ENCODE measurements around the gene TRIP10. TPM values are rescaled to one million over a fixed set of nuclear protein-coding genes. Genes with fewer than 3 reads are reported as not detected.

The TRIP10 gene
- total and polyA plus RNA-seq, 2 of the 13 experiments (the other 11 are each of a cell fraction or from before 2014, with no cell fraction given): 32.5 to 33.2 TPM

- TF ChIP-seq KAT7 (CRISPR knock-in tag; IDR thresholded peaks at IDR 0.05; ENCODE audit: borderline replicate concordance) (no peak), CEBPG (CRISPR knock-in tag; IDR thresholded peaks at IDR 0.05) (no peak), AKAP8 (CRISPR knock-in tag; IDR thresholded peaks at IDR 0.05) (no peak), ZMAT3 (CRISPR knock-in tag; conservative IDR thresholded peaks at IDR 0.05) (no peak; the same call in 1 of the 2 replicates), TEAD3 (CRISPR knock-in tag; optimal IDR thresholded peaks at IDR 0.05; ENCODE audit: borderline replicate concordance) (peak; percentile 30), PRDM10 (CRISPR knock-in tag; IDR thresholded peaks at IDR 0.05; ENCODE audit: low read depth) (peak; percentile 72; the same call in 1 of the 2 replicates), GATAD2A (CRISPR knock-in tag; IDR thresholded peaks at IDR 0.05) (peak; percentile 33), SIN3B (IDR thresholded peaks at IDR 0.05; ENCODE audit: low read length) (no peak), SOX6 (IDR thresholded peaks at IDR 0.05) (no peak), SOX6 (CRISPR knock-in tag; IDR thresholded peaks at IDR 0.05) (peak; percentile 21; the same call in 1 of the 2 replicates), KLF13 (CRISPR knock-in tag; IDR thresholded peaks at IDR 0.05) (no peak), ZNF766 (CRISPR knock-in tag; IDR thresholded peaks at IDR 0.05; ENCODE audit: borderline replicate concordance) (no peak)
- TF ChIP-seq, protein P1, sequence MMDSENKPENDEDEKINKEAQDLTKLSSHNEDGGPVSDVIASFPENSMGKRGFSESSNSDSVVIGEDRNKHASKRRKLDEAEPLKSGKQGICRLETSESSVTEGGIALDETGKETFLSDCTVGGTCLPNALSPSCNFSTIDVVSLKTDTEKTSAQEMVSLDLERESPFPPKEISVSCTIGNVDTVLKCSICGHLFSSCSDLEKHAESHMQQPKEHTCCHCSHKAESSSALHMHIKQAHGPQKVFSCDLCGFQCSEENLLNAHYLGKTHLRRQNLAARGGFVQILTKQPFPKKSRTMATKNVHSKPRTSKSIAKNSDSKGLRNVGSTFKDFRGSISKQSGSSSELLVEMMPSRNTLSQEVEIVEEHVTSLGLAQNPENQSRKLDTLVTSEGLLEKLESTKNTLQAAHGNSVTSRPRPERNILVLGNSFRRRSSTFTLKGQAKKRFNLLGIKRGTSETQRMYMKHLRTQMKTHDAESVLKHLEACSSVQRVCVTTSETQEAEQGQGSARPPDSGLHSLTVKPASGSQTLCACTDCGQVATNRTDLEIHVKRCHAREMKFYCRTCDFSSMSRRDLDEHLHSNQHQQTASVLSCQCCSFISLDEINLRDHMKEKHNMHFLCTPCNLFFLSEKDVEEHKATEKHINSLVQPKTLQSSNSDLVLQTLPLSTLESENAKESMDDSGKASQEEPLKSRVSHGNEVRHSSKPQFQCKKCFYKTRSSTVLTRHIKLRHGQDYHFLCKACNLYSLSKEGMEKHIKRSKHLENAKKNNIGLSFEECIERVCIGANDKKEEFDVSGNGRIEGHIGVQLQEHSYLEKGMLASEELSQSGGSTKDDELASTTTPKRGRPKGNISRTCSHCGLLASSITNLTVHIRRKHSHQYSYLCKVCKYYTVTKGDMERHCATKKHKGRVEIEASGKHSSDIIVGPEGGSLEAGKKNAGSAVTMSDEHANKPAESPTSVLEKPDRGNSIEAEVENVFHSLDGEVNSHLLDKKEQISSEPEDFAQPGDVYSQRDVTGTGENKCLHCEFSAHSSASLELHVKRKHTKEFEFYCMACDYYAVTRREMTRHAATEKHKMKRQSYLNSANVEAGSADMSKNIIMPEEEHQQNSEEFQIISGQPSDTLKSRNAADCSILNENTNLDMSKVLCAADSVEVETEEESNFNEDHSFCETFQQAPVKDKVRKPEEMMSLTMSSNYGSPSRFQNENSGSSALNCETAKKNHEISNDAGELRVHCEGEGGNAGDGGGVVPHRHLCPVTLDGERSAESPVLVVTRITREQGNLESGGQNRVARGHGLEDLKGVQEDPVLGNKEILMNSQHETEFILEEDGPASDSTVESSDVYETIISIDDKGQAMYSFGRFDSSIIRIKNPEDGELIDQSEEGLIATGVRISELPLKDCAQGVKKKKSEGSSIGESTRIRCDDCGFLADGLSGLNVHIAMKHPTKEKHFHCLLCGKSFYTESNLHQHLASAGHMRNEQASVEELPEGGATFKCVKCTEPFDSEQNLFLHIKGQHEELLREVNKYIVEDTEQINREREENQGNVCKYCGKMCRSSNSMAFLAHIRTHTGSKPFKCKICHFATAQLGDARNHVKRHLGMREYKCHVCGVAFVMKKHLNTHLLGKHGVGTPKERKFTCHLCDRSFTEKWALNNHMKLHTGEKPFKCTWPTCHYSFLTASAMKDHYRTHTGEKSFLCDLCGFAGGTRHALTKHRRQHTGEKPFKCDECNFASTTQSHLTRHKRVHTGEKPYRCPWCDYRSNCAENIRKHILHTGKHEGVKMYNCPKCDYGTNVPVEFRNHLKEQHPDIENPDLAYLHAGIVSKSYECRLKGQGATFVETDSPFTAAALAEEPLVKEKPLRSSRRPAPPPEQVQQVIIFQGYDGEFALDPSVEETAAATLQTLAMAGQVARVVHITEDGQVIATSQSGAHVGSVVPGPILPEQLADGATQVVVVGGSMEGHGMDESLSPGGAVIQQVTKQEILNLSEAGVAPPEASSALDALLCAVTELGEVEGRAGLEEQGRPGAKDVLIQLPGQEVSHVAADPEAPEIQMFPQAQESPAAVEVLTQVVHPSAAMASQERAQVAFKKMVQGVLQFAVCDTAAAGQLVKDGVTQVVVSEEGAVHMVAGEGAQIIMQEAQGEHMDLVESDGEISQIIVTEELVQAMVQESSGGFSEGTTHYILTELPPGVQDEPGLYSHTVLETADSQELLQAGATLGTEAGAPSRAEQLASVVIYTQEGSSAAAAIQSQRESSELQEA (CRISPR knock-in tag; IDR thresholded peaks at IDR 0.05; ENCODE audit: not compliant biosample characterization): no peak
- TF ChIP-seq, protein P2, sequence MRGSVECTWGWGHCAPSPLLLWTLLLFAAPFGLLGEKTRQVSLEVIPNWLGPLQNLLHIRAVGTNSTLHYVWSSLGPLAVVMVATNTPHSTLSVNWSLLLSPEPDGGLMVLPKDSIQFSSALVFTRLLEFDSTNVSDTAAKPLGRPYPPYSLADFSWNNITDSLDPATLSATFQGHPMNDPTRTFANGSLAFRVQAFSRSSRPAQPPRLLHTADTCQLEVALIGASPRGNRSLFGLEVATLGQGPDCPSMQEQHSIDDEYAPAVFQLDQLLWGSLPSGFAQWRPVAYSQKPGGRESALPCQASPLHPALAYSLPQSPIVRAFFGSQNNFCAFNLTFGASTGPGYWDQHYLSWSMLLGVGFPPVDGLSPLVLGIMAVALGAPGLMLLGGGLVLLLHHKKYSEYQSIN (CRISPR knock-in tag; IDR thresholded peaks at IDR 0.05; ENCODE audit: borderline replicate concordance): no peak
- TF ChIP-seq, protein P3, sequence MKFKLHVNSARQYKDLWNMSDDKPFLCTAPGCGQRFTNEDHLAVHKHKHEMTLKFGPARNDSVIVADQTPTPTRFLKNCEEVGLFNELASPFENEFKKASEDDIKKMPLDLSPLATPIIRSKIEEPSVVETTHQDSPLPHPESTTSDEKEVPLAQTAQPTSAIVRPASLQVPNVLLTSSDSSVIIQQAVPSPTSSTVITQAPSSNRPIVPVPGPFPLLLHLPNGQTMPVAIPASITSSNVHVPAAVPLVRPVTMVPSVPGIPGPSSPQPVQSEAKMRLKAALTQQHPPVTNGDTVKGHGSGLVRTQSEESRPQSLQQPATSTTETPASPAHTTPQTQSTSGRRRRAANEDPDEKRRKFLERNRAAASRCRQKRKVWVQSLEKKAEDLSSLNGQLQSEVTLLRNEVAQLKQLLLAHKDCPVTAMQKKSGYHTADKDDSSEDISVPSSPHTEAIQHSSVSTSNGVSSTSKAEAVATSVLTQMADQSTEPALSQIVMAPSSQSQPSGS (CRISPR knock-in tag; IDR thresholded peaks at IDR 0.05): 0 out of 2 replicates have a peak, but pooled peaks have one; percentile 18
Observed at GRCh38 chr19:6740589-6741343, 1.3 kb downstream of the TRIP10 start (continued).

Data from HepG2 (cell line).